H1 (cell line): ENCODE measurements around the gene SNHG17. TPM values are rescaled to one million over a fixed set of nuclear protein-coding genes. Genes with fewer than 3 reads are reported as not detected.

ENCODE experiments used
- CTCF ChIA-PET: fragments of 300-600 bp; sonication (Branson Sonifier 250); formaldehyde crosslinking; loops from one replicate; lab custom pipeline; 2021; ENCODE audit not compliant: partially characterized antibody; lab: Charles Lee
- POLR2A ChIA-PET: fragments of 300-600 bp; sonication (Branson Sonifier 250); formaldehyde crosslinking; loops from one replicate; lab custom pipeline; 2021; ENCODE audit warnings: inconsistent platforms; ENCODE audit not compliant: partially characterized antibody; lab: Charles Lee
- DNase-seq, 2 experiments: peaks; one replicate each; pipeline versions ENCODE4 v3.0.0 to v3.0.0-alpha.2; 2010 to 2022; ENCODE audit warnings: low spot score in 2 of 2, low read depth in 1 of 2, mixed read lengths in 1 of 2
- FAIRE-seq: peaks from 2 replicates; lab custom pipeline; 2011; peaks lifted over from hg19 to GRCh38; lab: Jason Lieb, UNC
- H2AFZ ChIP-seq: 2 replicates; pipeline ENCODE4 v1.8.1; 2012; ENCODE audit warnings: low read length, inconsistent platforms
- H2AK5ac ChIP-seq: 2 replicates; pipeline ENCODE4 v1.6.1; 2013; ENCODE audit warnings: low read depth, low read length
- H2BK120ac ChIP-seq: replicated peaks from 2 replicates; pipeline ENCODE3; 2013; ENCODE audit warnings: low read depth, low read length, inconsistent platforms
- H2BK12ac ChIP-seq: 2 replicates; pipeline ENCODE4 v1.6.1; 2013; ENCODE audit warnings: low read depth, low read length
- H2BK15ac ChIP-seq: 2 replicates; pipeline ENCODE4 v1.6.1; 2013; ENCODE audit warnings: low read length
- H2BK20ac ChIP-seq: 2 replicates; pipeline ENCODE4 v1.6.1; 2013; ENCODE audit warnings: low read length
- H2BK5ac ChIP-seq: 2 replicates; pipeline ENCODE4 v1.6.1; 2013; ENCODE audit warnings: low read depth, low read length
- H3K14ac ChIP-seq: 2 replicates; pipeline ENCODE4 v1.6.1; 2013; ENCODE audit warnings: inconsistent platforms; ENCODE audit not compliant: insufficient read length
- H3K18ac ChIP-seq: 2 replicates; pipeline ENCODE4 v1.6.1; 2013; ENCODE audit warnings: low read length; ENCODE audit errors: extremely low read depth
- H3K23ac ChIP-seq: 2 replicates; pipeline ENCODE4 v1.6.1; 2013; ENCODE audit warnings: inconsistent platforms; ENCODE audit not compliant: insufficient read length
- H3K23me2 ChIP-seq: 2 replicates; pipeline ENCODE4 v1.6.1; 2013; ENCODE audit warnings: low read depth, low read length
- H3K27ac ChIP-seq: 2 replicates; pipeline ENCODE4 v1.6.1; 2011; ENCODE audit warnings: low read depth, low read length, inconsistent platforms
- H3K27me3 ChIP-seq, 4 experiments: replicated peaks in 1 of 4; 1 replicate in 1 of 4; 2 replicates in 3 of 4; pipeline versions ENCODE4 v1.6.1 to v1.8.1; 2011 to 2013; ENCODE audit warnings: low read length in 3 of 4, mild to moderate bottlenecking in 3 of 4, inconsistent platforms in 2 of 4, mixed read lengths in 2 of 4, moderate library complexity in 1 of 4; ENCODE audit not compliant: control insufficient read depth in 3 of 4, insufficient read depth in 3 of 4; ENCODE audit errors: extremely low read depth in 1 of 4
- H3K36me3 ChIP-seq, 4 experiments: 2 replicates each; pipeline versions ENCODE4 v1.6.1 to v1.8.1; 2011 to 2013; ENCODE audit warnings: mild to moderate bottlenecking in 4 of 4, low read length in 3 of 4, moderate library complexity in 2 of 4, control low read depth in 1 of 4, inconsistent platforms in 1 of 4; ENCODE audit not compliant: insufficient read depth in 4 of 4, control insufficient read depth in 2 of 4
- H3K4ac ChIP-seq: replicated peaks from 2 replicates; pipeline ENCODE3; 2013; ENCODE audit warnings: low read length, low read depth, mixed read lengths, inconsistent platforms; ENCODE audit not compliant: insufficient read length
- H3K4me1 ChIP-seq, 4 experiments: replicated peaks in 1 of 4; 1 replicate in 1 of 4; 2 replicates in 3 of 4; pipeline versions ENCODE4 v1.6.1 to v1.8.1; 2011 to 2013; ENCODE audit warnings: low read length in 3 of 4, inconsistent platforms in 2 of 4, mixed read lengths in 1 of 4; ENCODE audit not compliant: insufficient read depth in 4 of 4, control insufficient read depth in 3 of 4
- H3K4me2 ChIP-seq, 2 experiments: 2 replicates each; pipeline versions ENCODE4 v1.6.1 to v1.8.1; 2011 to 2013; ENCODE audit warnings: low read depth in 2 of 2, low read length in 2 of 2, control low read depth in 1 of 2, inconsistent platforms in 1 of 2, mild to moderate bottlenecking in 1 of 2; ENCODE audit not compliant: insufficient read depth in 1 of 2
- H3K4me3 ChIP-seq, 4 experiments: fragments of 200-600, 300-600 bp in 1 of 4; sonication (generic), shearing (Covaris generic), sonication (Bioruptor Twin) in 1 of 4; 2 replicates each; pipeline versions ENCODE4 v1.5.1 to v1.8.1; 2011 to 2016; ENCODE audit warnings: low read length in 4 of 4, low read depth in 3 of 4, control low read depth in 2 of 4, inconsistent platforms in 2 of 4, mild to moderate bottlenecking in 2 of 4, mixed read lengths in 1 of 4, moderate library complexity in 1 of 4; ENCODE audit not compliant: insufficient read depth in 2 of 4; ENCODE audit errors: extremely low read depth in 1 of 4
- H3K56ac ChIP-seq: replicated peaks from 2 replicates; pipeline ENCODE3; 2013; ENCODE audit warnings: low read depth, mild to moderate bottlenecking, mixed read lengths, low read length, inconsistent platforms; ENCODE audit not compliant: insufficient read length
- H3K79me1 ChIP-seq: 2 replicates; pipeline ENCODE4 v1.6.1; 2013; ENCODE audit warnings: low read depth, low read length, control low read depth
- H3K79me2 ChIP-seq, 2 experiments: 2 replicates each; pipeline versions ENCODE4 v1.6.1 to v1.8.1; 2012 to 2013; ENCODE audit warnings: low read length in 2 of 2, mild to moderate bottlenecking in 2 of 2, inconsistent platforms in 1 of 2; ENCODE audit not compliant: insufficient read depth in 2 of 2, control insufficient read depth in 1 of 2
- H3K9ac ChIP-seq, 4 experiments: replicated peaks in 1 of 4; 1 replicate in 1 of 4; 2 replicates in 3 of 4; pipeline versions ENCODE4 v1.6.1 to v1.8.1; 2011 to 2013; ENCODE audit warnings: low read depth in 3 of 4, low read length in 3 of 4, control low read depth in 2 of 4, mild to moderate bottlenecking in 2 of 4, moderate library complexity in 2 of 4, inconsistent platforms in 1 of 4; ENCODE audit errors: extremely low read depth in 1 of 4
- H3K9me3 ChIP-seq, 2 experiments: 2 replicates each; pipeline versions ENCODE4 v1.6.1 to v1.8.1; 2012 to 2013; ENCODE audit warnings: mild to moderate bottlenecking in 2 of 2, moderate library complexity in 2 of 2, control low read depth in 1 of 2, inconsistent platforms in 1 of 2, low read depth in 1 of 2, low read length in 1 of 2, mixed read lengths in 1 of 2; ENCODE audit not compliant: insufficient read depth in 2 of 2
- H4K20me1 ChIP-seq, 2 experiments: replicated peaks in 1 of 2; 2 replicates each; pipeline versions ENCODE3 to v1.8.1; 2011 to 2013; ENCODE audit warnings: inconsistent platforms in 2 of 2, low read length in 2 of 2, mild to moderate bottlenecking in 1 of 2; ENCODE audit not compliant: insufficient read depth in 2 of 2, control insufficient read depth in 1 of 2
- H4K5ac ChIP-seq: 2 replicates; pipeline ENCODE4 v1.6.1; 2013; ENCODE audit warnings: low read length, low read depth, mixed read lengths, inconsistent platforms; ENCODE audit not compliant: insufficient read length
- H4K8ac ChIP-seq: 2 replicates; pipeline ENCODE4 v1.8.0; 2013; ENCODE audit warnings: mild to moderate bottlenecking, moderate library complexity, low read length, inconsistent platforms; ENCODE audit not compliant: insufficient read depth; ENCODE audit errors: extremely low read depth
- H4K91ac ChIP-seq: replicated peaks from 2 replicates; pipeline ENCODE3; 2013; ENCODE audit warnings: low read length, mixed read lengths, inconsistent platforms; ENCODE audit not compliant: insufficient read length
- ASH2L ChIP-seq: fragments of 200-600, 300-600 bp; sonication (generic); IDR thresholded peaks from one replicate; pipeline ENCODE4 v1.7.1; 2017; ENCODE audit warnings: low read length
- FOSL1 ChIP-seq: IDR thresholded peaks from 2 replicates; pipeline ENCODE4 v1.6.1; 2011; ENCODE audit warnings: mild to moderate bottlenecking, low read depth, low read length, moderate library complexity; ENCODE audit not compliant: insufficient read depth
- GTF2F1 ChIP-seq: IDR thresholded peaks from 2 replicates; pipeline ENCODE4 v1.6.1; 2012; ENCODE audit warnings: low read depth, low read length, improper control_type of control experiment, borderline replicate concordance
- KDM4A ChIP-seq: IDR thresholded peaks from one replicate; pipeline ENCODE4 v1.7.1; 2012; ENCODE audit warnings: low read depth, mild to moderate bottlenecking, moderate library complexity, low read length, inconsistent platforms; ENCODE audit not compliant: severe bottlenecking
- MAX ChIP-seq: IDR thresholded peaks from 2 replicates; pipeline ENCODE4 v1.6.1; 2012; ENCODE audit warnings: inconsistent platforms
- SIN3A ChIP-seq, 2 experiments: IDR thresholded peaks in 1 of 2; conservative IDR thresholded peaks in 1 of 2; 2 replicates each; pipeline ENCODE4 v1.6.1; 2011 to 2012; ENCODE audit warnings: low read length in 2 of 2, improper control_type of control experiment in 1 of 2, low read depth in 1 of 2, mild to moderate bottlenecking in 1 of 2
- WGBS, 2 experiments: shearing (Covaris generic) in 1 of 2; methylation state at CpG; one replicate each; pipeline versions ENCODE4 v1.1.6 to v1.1.7; 2013 to 2015; ENCODE audit warnings: low lambda C conversion rate in 2 of 2, mixed read lengths in 2 of 2, inconsistent platforms in 1 of 2, low coverage in 1 of 2, missing lambda C conversion rate in 1 of 2; ENCODE audit not compliant: insufficient replicate concordance in 2 of 2, insufficient coverage in 1 of 2, insufficient read length in 1 of 2; ENCODE audit errors: extremely low coverage in 1 of 2, missing lambda C conversion rate in 1 of 2; 5-methylcytosine and 5-hydroxymethylcytosine counted together
- polyA plus RNA-seq, 7 experiments: library from polyadenylated mRNA; depleted of rRNA in 3 of 7; stranded (reverse) in 5 of 7; unstranded in 2 of 7; fragments of >200 nt in 5 of 7; fragments of 200-250 nt in 2 of 7; gene quantifications; 1 replicate in 5 of 7; 2 replicates in 1 of 7; 4 replicates in 1 of 7; pipeline versions ENCODE4 v1.2.1 to v1.2.3, GENCODE V29; 2011 to 2013; ENCODE audit warnings: missing spikeins in 2 of 7, mixed read lengths in 2 of 7
- total RNA-seq: library from RNA; stranded (reverse); fragmentation: NEBNext Ultra II Directional; extraction: Animal tissue kit (Norgen Biotek cat#: 25700); gene quantifications from 2 replicates; pipeline ENCODE4 v1.2.1, GENCODE V29; 2021

Gene SNHG17
- total and polyA plus RNA-seq, 2 of the 8 experiments (the other 6 are each of a cell fraction or from before 2014, with no cell fraction given) = 59.4 to 59.8 TPM

- CTCF ChIA-PET = interaction anchor here (1.5 to 16.7 kb wide), 7 partner anchors 14 to 78 kb away, joined by 3 to 231 read pairs (median 14); no protein-coding TSS in a partner anchor
- 96% methylated on average over 4 of the region's 29 CpGs; no CpG with 5 or more reads in 1 of the 2 experiments for WGBS, 2 experiments
- H3K14ac ChIP-seq = no peak overlapping the region
Observed at GRCh38 chr20:38407321-38407720, 27.8 kb downstream of the SNHG17 start.

More at GRCh38 chr20:38407321-38407720, 27.8 kb downstream of the SNHG17 start:
- Histone ChIP-seq H3K9me3 (peaks cover 6 to 15% of the 10 kb centered on the region in 2 experiments; a peak in 2 of 4 replicates), H3K4me2 (no peak overlapping the region), H2BK5ac (no peak overlapping the region), H3K23ac (no peak overlapping the region), H3K23me2 (no peaks in the 10 kb centered on the region), H4K91ac (no peak overlapping the region), H3K79me2 (no peaks in the 10 kb centered on the region), H4K20me1 (no peaks in the 10 kb centered on the region), H2BK120ac (no peak overlapping the region), H2AK5ac (no peak overlapping the region), H2AFZ (no peak overlapping the region), H2BK20ac (no peak overlapping the region), H3K27me3 (no peaks in the 10 kb centered on the region), H4K8ac (no peak overlapping the region), H3K4me3 (no peak overlapping the region), H3K4me1 (peaks cover 0 to 3% (median 0%) of the 10 kb centered on the region in 4 experiments; a peak in 1 of 7 replicates), H3K27ac (no peak overlapping the region), H2BK15ac (no peak overlapping the region), H3K79me1 (no peaks in the 10 kb centered on the region), H3K4ac (no peak overlapping the region), H3K18ac (no peak overlapping the region), H3K9ac (no peak overlapping the region), H2BK12ac (no peak overlapping the region), H3K56ac (no peak overlapping the region), H3K36me3 (no peaks in the 10 kb centered on the region), H4K5ac (no peak overlapping the region)
- POLR2A ChIA-PET = interaction anchor here (1.1 to 1.9 kb wide), 2 partner anchors 23 to 27 kb away, joined by 3 to 9 read pairs; partner anchors contain the start of gene SNHG17
- TF ChIP-seq GTF2F1 (no peak), KDM4A (no peak), SIN3A (conservative IDR thresholded peaks at IDR 0.05 in 1 of 2, IDR thresholded peaks at IDR 0.05 in 1 of 2; ENCODE audit: low read depth in 1 of 2, low read length in 2 of 2) (no peak), ASH2L (no peak), MAX (no peak), FOSL1 (no peak)
- DNase-seq = no peak
- no peak for FAIRE-seq
